ENCODE results near the gene RIMBP2.

RIMBP2 gene

GRCh38 chr12:130504840-130505175 is 211.3 kb downstream of the RIMBP2 start:
- DNase-seq (ENCODE audit: low read depth), result no peak

DNA sequence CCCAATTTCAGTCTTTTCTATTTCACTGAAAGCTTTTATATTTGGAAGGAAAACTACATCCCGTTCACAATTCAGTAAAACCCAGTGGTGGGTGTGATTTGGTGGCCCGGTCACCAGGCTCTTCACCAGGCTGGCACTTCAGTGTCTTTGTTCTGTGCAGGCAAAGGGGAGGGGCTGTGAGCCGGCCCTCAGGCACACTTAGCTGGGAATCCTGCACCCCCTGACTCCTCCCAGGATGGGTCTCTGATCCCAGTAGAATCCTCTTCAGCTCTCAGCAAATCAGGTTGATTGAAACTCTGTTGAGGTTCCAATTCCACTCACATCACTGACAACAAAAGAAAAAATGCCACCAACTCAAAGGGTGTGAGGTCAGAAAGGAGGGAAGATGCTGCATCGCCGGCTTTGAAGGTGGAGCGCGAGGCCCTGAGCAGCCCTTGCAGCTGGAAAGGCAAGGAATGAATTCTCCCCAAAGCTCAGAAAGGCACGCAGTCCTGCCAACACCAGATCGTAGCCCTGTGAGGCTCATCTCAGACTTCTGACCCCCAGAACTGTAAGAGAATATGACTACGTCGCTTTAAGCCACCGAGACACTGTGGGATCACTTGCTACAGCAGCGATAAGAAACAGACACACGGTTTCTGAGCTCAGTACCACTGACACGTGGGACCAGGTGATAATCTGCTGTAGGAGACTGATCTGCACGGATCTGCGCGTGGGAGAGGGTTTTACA is 211.8 kb downstream of the RIMBP2 start:
- no peak for DNase-seq (ENCODE audit: low read depth)

- no peak for DNase-seq (ENCODE audit: low read depth)
Measured at GRCh38 chr12:130501821-130502220, 214.3 kb downstream of the RIMBP2 start.

DNA sequence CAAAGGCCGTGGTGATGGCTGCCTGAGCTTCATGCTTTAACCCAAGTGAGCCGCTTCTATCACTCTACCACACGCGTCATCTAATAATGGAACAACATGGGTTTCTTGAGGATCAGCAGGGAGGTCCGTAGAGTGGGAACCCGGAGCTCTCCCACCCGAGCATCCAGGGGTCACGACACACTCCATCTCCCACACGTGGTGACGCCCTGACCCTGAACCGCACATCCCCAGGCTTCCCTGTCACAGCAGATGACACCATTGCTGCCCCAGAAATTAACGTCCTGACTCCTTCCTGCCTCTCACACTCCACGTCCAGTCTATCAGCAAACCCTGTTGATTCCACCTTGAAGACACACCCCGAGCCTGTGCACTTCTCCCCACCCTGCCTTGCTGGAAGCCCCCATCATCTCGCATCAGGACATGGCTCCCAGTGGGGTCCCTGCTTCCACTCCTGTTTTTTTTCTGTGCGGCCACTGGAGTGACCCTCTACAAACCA is 215.2 kb downstream of the RIMBP2 start:
- DNase-seq (ENCODE audit: low read depth), result no peak

DNA sequence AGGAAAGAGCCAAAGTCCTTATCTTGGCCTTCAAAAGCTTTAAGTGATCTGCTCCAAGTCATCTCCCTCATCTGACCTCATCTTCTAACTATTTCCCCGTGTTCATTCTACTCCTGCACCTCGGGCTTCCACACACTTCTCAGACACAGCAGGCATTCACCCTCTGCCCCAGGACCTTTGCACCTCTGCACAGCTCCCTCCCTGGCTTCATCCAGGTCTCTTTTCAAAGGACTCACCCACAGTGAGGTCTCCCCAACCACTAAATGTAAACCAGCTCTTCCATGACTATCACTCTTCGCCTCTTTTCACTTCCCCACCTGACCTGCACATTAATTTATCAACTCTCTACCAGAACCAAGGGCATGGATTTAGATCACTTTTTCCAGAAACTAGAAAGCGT is 216.6 kb downstream of the RIMBP2 start:
- no peak for DNase-seq (ENCODE audit: low read depth)

DNA sequence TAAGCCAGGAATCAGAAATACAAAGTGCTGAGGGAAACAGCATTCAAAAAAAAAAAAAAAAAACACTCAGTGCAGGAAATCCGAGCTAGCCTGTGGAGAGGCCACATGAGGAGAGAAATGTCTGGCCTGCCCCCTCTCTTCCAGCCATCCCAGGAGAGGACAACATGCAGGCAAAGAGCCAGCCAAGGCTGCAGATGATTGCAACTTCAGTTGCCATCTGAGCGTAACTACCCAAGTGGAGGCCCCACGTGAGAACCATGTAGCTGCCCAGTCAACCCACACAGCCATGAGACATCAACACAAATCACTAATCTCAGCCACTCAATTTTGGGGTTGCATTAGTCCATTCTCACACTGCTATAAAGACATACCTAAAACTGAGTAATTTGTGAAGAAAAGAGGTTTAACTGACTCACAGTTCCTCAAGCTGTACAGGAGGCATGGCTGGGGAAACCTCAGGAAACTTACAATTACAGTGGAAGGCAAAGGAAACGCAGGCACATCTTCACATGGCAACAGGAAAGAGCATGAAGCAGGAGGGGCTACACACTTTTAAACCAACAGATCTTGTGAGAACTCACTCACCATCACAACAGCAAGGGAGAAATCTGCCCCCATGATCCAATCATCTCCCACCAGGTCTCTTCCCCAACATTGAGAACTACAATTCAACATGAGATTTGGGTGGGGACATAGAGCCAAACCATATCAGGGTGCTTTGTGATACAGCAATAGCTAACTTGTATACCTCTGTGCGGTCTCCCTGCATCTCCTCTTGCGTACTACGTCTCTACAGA is 217.3 kb downstream of the RIMBP2 start:
- no peak for DNase-seq (ENCODE audit: low read depth)

- DNase-seq (ENCODE audit: low read depth), result no peak
Measured at GRCh38 chr12:130497991-130498390, 218.1 kb downstream of the RIMBP2 start.

- DNase-seq (ENCODE audit: low read depth), result no peak
Measured at GRCh38 chr12:130497321-130497720, 218.8 kb downstream of the RIMBP2 start.

GRCh38 chr12:130496516-130497120 is 219.5 kb downstream of the RIMBP2 start:
- DNase-seq (ENCODE audit: low read depth), result no peak

GRCh38 chr12:130495156-130495555 is 220.9 kb downstream of the RIMBP2 start:
- no peak for DNase-seq (ENCODE audit: low read depth)

DNA sequence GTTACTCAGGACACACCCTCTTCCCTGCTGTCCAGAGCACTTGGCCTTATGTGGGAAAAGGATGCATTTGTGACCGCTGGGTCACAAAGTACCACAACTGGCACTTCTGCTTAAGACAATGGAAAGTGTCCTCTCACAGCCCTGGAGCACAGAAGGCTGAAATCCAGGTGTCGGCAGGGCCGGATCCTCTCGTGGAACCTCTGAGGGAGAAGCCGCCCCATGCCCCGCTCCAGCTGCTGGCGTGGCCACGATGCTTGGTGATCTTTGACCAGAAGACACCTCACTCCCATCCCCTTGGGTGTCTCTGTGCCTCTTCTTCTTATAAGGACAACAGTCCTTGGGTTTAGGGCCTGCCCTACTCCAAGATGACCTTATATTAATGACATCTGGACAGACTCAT is 221.4 kb downstream of the RIMBP2 start:
- no peak for DNase-seq (ENCODE audit: low read depth)

DNA sequence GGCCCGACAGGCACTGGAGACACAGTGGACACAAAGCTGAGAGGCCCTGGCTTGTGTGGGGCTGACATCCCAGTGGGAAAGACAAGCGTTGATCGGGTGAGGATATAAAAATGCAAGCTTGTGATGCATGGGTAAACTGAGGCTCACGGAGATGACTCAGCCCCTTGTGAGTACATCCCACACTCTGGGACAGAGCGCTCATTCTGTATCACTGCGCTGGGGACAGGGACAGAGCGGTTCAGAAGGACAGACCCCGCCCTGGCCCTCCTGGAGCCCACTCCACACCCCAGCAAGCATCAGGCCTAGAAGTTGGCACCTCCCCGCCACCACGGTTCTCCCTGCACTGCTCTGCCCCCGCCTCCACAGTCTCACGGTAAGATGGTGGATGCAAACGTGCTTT is 222.1 kb downstream of the RIMBP2 start:
- no peak for DNase-seq (ENCODE audit: low read depth)

GRCh38 chr12:130491421-130492357 is 224.4 kb downstream of the RIMBP2 start:
- no peak for DNase-seq (ENCODE audit: low read depth)

- no peak for DNase-seq (ENCODE audit: low read depth)
Measured at GRCh38 chr12:130490674-130491073, 225.4 kb downstream of the RIMBP2 start.

DNA sequence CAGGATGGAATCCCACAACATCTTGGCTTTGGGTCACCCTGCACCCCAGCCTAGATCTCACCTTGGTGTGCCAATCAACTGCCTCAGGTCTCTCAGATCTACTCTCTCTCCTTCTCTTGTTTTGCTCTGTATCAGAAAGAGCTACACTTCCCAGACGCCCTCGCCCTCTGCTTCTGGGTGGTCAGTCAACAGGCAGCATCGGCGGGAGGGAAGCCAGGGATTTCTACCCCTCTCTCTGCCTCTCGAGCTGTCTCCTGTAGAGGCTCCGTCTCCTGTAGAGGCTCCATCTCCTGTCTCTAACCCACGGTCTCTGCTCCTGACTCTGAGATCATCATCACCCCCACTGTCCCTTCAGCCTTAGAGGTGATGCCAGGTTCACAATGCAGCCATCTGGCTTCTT is 226.8 kb downstream of the RIMBP2 start:
- DNase-seq (ENCODE audit: low read depth), result no peak

GRCh38 chr12:130488358-130488710 is 227.8 kb downstream of the RIMBP2 start:
- DNase-seq (ENCODE audit: low read depth), result no peak

DNA sequence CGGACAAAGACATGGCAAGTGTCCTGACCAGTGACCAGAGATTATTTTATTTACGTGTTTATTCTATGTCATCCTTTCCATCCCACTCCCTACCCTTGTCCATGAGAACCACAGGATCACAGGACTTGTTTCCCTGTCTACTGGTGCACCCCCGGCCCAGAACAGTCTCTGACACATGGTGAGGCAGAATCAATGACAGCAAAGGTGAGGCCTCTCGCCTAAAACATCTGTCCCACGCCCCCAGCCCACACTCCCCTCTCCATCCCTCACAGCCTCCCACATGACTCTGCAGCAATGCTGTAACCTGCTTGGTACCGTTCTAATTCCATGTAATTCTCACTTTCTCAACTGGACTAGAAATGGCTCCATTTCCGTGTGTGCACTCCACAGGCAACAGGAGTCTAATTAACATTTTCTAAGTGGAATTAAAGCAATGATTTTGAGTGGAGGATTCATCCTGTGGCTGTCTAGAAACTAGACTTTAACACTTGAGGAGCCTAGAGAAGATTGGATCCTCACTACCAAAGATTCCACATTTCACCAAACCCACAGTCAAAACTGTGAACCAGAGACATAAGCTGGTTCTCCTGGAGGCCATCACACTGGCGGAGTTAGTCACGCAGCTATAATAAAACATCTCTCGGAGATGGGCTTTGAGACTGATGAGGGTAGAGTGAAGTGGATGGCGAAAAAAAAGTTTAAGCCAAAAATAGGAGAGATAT is 228.3 kb downstream of the RIMBP2 start:
- DNase-seq (ENCODE audit: low read depth), result no peak

- no peak for DNase-seq (ENCODE audit: low read depth)
Measured at GRCh38 chr12:130486891-130487416, 229.1 kb downstream of the RIMBP2 start.

DNA sequence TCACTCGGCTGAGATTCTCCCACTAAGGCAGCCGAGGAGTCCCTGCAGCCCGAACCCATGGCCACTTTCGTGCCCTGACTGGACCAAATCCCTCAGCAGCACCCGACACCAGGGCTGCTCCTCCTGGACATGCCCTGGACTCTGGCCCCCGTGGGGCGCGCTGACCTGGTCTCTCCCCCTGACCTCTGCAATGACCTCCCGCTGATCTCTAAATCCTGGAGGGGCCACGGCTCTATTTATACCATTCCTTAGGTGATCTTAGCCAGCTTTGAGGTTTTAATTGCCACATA is 230.0 kb downstream of the RIMBP2 start:
- no peak for DNase-seq (ENCODE audit: low read depth)

DNA sequence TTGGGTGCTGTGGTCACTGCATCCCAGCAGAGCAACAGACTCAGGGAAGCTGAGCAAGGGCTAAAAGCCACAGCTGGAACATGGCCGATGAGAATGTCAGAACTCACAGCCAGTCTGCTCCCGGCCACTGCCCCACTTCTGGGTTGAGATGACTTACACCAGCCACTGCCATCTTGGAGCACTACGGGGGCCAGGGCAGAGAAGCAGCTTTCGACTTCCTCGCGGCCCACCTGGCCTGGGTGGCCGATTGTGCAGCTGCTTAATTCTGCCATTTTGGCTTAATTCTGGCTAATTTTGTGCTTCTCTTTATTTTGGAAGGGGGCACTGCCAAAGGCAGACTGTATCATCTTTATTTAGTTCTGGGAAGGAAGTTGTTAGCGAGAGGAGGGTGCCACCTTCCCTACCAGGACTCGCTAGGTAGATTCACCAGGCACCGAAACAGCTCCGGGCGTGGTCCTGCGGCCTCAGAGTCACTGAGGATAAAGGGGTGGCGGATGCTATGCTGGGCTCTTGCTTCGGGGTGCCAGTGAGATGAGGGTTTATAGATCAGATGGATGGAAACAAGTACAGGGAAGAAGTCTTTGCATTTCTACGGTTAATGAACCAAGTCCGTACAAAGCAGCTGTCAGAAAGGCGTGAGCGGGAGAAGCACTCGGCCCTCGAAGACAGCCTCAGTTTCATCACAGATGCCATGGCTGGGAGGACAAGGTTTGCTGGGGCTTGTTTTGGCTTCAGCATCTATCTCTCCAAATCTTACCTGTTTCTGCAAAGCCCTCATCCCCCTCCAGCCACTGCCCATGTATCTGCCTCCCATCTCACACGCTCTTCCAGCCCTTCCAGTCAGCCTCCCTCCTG is 230.6 kb downstream of the RIMBP2 start:
- no peak for DNase-seq (ENCODE audit: low read depth)
